HG03280 (cell line): ENCODE measurements around the gene FBXO4.

Experiments
- ATAC-seq: cut with Tn5 transposase; IDR thresholded peaks from one replicate; pipeline ENCODE4 v1.9.1; 2021; ENCODE audit warnings: mild to moderate bottlenecking, moderate library complexity; ENCODE audit not compliant: unreplicated experiment

The FBXO4 gene, protein sequence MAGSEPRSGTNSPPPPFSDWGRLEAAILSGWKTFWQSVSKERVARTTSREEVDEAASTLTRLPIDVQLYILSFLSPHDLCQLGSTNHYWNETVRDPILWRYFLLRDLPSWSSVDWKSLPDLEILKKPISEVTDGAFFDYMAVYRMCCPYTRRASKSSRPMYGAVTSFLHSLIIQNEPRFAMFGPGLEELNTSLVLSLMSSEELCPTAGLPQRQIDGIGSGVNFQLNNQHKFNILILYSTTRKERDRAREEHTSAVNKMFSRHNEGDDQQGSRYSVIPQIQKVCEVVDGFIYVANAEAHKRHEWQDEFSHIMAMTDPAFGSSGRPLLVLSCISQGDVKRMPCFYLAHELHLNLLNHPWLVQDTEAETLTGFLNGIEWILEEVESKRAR

DNA sequence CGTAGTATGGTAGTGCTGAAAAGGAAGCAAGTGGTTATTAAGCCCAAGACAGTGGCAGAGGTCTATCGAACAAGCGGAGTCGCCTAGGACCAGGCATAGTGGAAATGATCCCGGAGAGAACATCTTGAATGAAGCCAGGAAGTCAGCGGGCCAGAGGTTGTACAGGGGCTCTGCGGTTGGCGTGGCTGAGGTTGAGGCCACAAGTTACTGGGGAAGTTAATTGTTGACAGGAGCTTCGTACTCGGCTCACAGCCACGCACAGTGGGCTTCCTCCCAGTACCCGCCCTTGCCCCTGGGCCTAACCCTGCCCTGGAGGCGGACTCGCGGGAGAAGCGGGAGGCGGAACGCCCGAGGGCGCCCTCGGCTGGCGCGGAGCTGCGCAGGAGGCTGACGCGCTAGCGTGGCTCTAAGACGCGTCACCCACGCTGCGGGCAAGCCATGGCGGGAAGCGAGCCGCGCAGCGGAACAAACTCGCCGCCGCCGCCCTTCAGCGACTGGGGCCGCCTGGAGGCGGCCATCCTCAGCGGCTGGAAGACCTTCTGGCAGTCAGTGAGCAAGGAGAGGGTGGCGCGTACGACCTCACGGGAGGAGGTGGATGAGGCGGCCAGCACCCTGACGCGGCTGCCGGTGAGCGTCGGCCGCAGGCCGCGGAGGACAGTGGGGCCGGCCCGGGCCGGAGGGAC, at the start of gene FBXO4:
FBXO4 (plus strand) TSS at position 410 of the 683 bp plus-strand sequence; CDS start at position 439, 29 bp downstream.
- ATAC-seq: peak; percentile 97

DNA sequence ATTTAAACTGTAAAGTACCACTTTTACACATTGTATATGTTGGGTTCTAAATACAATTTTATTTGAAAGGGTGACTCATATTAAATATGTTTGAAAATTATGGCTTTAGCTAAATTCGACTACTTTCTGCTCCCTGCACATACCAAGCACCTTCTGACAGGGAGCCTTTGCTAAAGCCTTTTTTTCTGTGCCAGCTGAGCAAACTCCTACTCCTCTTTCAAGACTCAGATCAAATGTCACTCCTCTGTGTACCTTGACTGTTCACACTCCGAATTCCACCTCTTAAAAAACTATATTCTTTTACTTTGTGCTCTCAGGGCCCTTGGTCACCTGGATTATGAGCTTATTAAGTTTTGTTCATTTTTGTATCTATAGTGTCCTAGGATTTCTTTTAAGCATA, 48.4 kb upstream of the FBXO4 start:
- ATAC-seq: no peak

DNA sequence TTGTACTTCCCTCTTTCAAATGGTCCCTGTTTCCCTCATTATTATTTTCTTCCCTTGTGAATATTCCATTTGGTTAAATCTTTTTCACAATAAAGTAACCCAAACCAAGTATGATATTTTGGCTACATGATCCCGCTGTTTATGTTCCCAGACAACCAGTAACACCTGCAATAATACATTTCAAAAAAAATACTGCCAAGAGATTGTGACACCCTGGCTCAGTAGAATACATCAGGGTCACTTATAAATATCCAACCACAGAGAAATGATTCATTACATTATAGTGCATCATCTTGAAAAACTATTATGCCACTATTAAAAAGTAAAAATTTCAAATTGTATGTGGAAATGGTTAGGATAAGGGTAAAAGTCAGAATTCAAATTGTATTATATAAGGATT, 47.7 kb upstream of the FBXO4 start:
- no peak for ATAC-seq

DNA sequence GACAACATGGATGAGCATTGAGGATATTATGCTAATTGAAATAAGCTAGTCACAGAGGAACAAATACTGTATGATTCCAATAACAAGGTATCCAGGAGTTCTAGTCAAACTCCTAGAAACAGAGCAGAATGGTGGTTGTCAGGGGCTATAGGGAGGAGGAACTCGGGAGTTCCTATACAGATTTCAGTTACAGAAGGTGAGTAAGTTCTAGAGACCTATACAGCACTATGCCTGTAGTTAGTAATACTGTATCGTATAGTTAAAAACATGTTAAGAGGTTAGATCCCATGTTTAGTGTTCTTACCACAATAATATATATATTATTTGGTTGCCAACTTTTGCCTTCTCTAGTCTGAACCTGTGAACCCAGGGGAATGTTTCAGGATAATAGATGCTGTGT, 46.9 kb upstream of the FBXO4 start:
- no peak for ATAC-seq

DNA sequence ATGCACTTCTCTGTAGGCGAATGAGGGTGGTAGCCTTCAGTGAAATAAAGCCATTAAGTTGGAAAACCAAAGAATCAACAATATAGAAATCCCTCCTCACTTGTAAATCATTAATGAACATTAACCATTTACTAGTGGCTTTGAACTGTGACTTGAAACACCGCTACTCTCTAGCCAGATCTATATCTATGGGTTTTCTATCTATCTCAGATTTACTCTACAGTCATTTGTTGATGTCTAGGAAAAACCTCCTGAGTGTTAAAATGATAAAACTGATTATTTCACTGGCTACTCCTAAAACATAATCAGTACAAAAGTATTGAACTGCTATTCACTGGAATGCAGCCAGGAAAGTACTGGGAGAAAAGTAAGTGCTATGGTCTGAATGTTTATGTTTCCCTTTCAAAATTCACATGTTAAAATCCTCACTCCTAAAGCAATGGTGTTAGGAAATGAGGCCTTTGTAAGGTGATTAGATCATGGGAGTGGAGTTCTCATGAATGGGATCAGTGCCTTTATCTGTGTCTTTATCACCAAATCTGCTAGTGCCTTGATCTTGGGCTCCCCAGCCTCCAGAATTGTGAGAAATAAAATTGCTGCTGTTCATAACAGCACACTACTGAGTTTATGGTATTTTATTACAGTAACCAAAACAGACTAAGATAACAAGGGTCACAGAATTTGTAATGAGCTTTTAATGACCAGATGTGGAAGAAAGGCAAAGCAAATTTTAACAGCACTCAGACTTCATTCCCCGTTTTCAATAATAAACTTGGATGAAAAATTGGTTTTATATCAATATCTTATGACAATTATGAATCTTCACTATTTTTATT, 46.2 kb upstream of the FBXO4 start:
- no peak for ATAC-seq

DNA sequence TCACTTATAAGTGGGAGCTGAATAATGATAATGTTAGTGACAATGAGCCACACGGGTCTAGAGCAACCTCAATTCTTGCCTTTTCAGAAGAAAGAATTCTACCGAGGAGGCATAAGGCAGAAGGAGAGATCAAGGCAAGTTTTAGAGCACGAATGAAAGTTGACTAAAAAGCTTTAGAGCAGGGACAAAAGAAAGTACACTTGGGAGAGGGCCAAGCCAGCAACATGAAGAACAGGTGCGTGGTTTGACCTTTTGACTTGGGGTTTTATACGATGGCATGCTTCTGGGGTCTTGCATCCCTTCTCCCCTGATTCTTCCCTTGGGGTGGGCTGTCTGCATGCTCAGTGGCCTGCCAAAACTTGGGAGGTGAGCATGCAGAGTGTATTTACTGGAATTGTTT, 42.3 kb upstream of the FBXO4 start:
- ATAC-seq: no peak

DNA sequence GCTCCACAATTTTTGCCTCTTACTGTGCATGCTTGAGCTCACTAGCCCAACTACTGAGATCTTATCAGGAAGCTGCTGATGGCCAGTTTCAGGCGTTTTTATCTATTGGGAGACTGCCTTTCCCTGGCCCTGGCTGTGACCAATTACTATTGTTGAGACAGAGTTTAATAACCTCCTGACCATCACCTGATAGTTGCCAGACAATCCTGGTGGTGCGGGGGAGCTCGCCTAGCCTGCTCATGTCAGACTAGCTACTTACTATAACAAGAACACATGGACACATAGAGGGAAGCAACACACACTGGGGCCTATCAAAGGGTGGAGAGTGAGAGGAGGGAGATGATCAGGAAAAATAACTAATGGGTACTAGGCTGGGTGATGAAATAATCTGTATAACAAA, 41.8 kb upstream of the FBXO4 start:
- no peak for ATAC-seq

DNA sequence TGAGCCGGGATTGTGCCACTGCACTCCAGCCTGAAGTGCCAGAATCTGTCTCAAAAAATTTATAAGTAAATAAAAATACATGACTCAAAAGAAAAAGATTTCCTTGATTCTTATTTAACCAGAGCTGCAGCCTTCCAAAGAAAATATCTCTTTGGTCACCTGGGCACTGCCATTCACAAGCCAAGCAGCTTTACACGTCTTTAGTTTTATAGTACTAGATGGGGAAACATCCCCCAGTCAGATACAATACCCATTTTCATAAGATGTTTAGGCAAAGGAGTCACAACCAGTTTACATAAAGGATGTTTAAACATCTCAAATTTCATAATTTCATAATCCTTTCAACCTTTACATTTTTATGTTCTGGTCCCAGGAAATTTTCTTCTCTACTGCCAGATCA, 41.1 kb upstream of the FBXO4 start:
- ATAC-seq: no peak

DNA sequence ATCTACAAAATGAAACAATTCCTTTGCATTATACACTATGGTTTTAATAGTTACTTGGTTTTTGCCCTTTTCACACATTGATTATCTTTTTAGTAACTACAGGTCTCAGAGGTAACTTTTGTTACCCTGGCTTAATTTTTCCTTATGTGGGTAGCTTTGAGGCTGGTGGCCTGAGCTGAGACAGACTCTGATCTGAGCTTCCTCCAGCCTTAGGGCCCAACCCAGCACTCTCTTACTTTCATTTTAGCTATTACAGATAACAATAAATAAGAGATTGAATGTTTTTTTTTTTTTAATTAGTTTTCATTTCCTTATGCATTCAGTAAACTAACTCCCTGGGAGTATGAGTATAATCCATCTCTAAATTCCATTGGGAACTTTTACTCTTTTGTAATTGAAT, 39.8 kb upstream of the FBXO4 start:
- ATAC-seq: no peak

DNA sequence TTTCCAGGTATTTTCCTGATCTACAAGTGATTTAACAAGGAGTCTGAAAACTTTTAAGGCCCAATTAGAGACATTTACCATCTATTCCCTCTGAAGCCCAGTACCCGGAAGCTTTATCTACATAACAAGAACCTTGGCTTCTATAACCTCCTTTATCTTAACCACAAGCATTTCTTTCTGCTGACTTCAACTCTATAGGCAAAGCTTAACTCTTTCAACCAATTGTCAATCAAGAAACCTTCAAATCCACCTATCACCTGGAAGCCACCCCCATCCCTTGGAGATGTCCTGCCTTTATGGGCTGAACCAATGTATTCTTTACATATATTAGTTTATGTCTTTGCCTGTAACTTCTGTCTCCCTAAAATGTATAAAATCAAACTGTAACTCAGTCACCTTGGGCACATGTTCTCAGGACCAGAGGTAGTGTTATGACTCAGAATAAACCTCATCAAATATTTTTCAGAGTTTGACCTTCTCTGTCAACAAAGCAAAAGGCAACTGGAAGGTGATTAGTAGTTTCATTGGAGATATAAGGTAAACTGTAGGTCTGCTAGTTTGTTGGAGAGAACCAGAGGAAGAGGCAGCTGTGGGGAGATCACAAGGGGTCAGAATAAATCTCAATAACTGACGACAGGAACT, 33.9 kb upstream of the FBXO4 start:
- no peak for ATAC-seq

DNA sequence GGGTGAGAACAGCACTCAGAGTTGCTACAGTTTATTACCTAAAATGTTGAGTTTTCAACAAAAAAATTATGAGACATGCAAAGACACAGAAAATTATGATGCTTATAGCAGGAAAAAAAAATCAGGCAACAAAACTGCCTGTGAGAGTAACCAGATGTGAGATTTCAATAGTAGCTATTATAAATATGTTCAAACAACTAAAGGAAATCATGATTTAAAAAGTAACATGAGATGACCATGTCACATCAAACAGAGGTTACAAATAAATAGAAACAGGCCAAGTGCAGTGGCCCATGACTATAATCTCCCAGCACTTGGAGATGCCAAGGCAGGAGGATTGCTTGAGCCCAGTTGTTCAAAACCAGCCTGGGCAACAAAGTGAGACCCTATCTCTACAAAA, 33.0 kb upstream of the FBXO4 start:
- ATAC-seq: no peak

DNA sequence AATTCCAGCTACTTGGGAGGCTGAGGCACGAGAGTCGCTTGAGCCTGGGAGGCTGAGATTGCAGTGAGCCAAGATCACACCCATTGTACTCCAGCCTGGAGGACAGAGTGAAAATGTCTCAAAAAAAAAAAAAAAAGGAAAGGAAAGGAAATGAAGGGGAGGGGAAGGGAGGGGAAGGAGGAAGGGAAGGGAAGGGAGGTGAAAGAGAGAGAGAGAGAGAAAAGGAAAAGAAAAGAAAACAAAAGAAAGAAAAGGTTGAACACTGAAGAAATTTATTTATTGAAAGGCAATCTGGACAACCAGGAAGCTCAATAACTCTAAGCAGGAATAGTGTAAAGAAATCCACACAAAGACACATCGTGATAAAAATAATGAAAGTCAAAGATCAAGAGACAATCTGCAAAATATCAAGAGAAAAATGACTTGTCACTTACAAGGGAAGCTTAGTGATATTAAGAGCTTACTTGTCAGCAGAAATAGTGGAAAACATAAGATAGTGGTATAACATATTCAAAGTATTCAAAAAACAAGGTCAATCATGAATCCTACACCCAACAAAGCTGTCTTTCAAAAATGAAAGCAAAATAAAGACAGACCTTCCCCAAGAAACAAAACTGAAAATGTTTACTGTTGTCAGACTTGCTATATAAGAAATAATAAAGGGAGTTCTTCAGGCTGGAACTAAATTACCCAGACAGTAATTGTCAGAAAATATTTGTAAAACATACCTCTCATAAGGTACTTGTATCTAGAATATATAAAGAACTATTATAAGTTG, 31.8 kb upstream of the FBXO4 start:
- peak; percentile 79 for ATAC-seq

DNA sequence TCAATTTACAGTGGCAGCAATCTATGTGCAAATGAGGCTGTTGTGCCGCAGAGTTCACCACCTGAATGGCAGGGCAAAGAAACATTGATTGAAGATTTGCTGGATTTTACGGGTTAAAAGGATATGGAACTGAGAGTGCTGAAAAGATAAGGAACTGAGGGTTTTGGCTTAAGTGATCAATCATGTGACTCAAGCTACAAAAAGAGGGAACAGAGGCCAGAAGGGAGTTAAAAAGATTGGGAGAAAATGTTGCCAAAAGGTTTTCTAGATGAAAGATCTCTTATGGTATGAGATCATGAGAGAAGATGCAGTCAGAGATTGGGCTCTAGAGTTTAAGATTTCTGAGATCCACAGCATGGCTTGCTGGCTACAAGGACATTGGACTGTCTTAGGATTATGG, 28.9 kb upstream of the FBXO4 start:
- no peak for ATAC-seq

DNA sequence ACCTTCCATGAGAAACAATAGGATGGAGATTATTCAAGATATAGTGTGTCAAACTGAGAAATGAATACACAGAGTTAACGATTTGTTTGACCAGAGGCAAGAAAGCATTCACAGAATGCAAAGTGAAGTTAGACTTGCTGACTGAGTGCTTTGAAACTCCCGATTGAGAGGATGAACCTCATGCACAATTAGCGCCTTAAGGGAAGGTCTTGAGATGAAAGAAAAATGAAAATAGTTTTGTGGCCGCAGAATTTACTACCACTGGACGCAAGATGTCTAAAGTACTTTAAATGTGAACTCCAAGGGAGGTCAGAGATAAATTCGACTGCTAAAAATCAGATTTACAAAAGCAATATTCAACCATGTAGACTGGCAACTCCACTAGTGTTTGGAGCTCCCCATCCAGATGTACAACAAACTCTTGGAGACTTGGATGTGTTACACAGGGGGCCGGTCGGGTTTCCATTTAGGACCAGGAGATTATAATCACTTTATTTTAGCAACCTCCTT, 21.6 kb upstream of the FBXO4 start:
- no peak for ATAC-seq

DNA sequence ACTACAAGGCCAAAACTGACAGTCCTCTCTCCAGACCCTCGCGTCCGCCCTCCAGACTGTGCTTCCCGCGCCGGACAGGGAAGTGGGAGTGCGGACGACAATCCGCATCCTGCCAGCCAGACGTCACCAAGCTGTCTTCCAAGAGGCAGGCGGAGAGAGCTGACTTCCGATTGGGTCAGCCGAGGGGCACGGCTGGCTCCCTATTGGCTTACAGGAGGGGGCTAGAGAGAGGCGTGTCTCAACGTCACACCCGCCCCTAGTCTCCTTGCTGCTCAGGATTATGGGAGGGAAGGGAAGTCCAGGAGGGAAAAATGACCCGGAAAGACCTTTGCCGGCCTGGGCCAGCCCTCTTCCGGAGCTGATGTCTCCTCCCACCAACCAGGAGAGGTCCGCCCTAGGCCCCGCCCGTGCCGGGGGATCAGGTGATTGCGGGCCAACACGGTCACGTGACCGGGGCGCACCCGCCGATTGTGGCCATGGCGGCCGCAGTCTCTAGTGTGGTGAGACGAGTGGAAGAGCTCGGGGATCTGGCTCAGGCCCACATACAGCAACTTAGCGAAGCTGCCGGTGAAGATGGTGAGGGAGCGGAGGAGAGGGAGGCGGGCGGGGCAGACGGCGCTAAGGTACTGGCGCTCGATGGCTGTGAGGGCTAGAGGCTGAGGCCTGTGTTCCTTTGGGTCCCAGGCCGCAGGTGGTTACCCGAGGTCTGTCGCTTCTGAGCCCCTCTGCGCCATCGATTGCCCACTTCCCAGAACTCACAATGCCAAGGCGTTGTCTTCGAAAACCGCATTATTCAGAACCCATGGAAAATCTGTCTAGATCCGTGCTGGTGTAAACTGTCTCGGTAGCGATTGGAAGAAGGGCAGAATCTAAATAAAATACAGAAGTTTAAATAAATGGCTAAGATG, 20.9 kb upstream of the FBXO4 start, which contains the start of gene RIMOC1:
RIMOC1 (plus strand) TSS at position 453 of the 908 bp plus-strand sequence; CDS start at position 477, 24 bp downstream.
- peak; percentile 98 for ATAC-seq

DNA sequence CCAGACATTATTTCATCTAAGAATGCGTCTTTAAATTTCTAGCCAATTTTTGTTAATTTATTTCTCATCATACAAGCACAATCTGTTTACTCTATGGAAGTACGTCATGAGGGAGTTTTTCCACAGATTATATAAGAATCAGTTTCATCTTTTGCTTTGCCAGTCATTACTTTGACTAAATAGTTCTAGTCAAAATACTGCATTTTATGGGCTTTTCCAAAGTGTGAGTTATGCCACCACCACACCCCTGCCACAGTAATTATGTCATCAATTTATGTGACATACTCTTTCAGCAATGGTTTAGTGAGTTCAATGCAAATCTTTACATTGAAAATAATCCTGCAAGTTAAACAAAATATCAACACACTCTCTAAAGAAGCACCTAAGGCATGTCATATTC, 18.9 kb upstream of the FBXO4 start:
- ATAC-seq: no peak

DNA sequence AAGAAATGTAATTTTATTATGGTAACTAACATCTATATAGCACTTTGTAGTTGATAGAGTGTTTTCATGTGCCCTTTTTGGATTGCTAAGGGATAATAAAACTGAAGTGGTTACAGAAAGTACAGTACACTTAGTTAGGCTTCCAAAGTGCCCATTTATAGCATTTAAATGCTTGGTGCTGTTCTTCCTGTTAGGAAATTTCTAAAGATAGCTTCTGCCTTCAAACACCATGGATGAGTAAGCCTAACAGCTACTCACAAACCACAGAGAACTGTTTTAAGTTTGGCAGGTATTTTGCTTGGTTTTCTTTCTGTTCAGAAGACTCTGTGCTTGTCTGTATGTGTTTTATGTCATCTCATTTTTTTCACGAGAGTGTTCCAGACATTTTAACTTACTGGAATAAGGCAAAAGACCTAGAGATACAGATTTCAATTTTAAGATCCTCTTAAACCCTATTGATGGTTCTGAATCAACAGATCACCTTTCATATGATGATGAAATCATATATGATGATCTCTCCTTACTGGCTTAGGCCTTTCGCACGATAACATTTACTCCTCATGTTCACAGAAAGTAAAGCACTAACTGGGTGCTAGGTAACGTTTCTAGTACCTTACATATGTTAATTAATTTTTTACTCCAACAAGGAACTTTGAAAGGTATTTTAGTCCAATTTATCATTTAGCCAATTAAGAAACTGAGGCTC, 16.6 kb upstream of the FBXO4 start:
- ATAC-seq: no peak

DNA sequence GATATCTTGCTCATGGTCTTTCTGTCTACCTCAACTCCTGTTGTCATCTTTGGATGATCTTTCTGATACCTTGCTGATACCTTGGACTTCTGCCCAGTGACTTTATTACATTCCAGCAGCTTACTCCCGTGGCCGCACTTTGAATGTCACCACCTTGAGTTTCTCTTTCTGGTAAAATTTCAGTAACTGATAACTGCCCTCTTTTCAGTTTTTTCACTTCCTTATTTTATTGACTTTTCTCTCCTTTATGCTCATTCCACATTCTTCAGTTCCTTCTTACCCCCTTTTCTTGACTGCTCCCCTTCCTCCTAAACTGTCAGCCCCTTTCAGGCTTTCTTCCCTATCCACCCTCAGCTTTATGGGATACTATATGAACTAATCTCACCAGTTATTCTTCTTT, 7.0 kb upstream of the FBXO4 start:
- peak; percentile 62 for ATAC-seq
